ENCODE measurements around the gene CLSTN1. TPM values are rescaled to one million over a fixed set of nuclear protein-coding genes. Genes with fewer than 3 reads are reported as not detected.

Gene CLSTN1
- total RNA-seq, result 59.4 and 77.4 TPM in 2 replicates

GRCh38 chr1:9823943-9824701 is at the start of gene CLSTN1:
TSS of gene CLSTN1 (minus strand) at chr1:9823965. CDS start at chr1:9823733, 232 bp downstream.

Other genes starting within 250 kb of the CLSTN1 start
- 5.7 and 6.7 TPM in 2 replicates for gene TMEM201, start 235.1 kb downstream of the CLSTN1 start, total RNA-seq
- 3.8 and 6.2 TPM in 2 replicates for gene PIK3CD, start 172.2 kb downstream of the CLSTN1 start, total RNA-seq
- 20.6 and 26.9 TPM in 2 replicates for gene CTNNBIP1, start 86.3 kb upstream of the CLSTN1 start, total RNA-seq
- gene LZIC, start 119.4 kb upstream of the CLSTN1 start, total RNA-seq, result 21.5 and 23.8 TPM in 2 replicates
- gene NMNAT1, start 119.5 kb upstream of the CLSTN1 start, total RNA-seq, result 6.7 and 14.3 TPM in 2 replicates
- gene RBP7, start 173.3 kb upstream of the CLSTN1 start, total RNA-seq, result 5.1 TPM in 1 of 2 replicates, not detected in the other
- 21.7 and 24.9 TPM in 2 replicates for gene UBE4B, start 209.0 kb upstream of the CLSTN1 start, total RNA-seq